Jurkat, Clone E6-1 (cell line): ENCODE measurements around the gene IQCF5.
"Not testable (repeated sequence)": the region's sequence is repeated elsewhere in the genome, so short reads cannot be mapped to it uniquely, and the experiment has no call there.

Source experiments
- DNase-seq: peaks from one replicate; pipeline ENCODE4 v3.0.0-alpha.2; 2011; ENCODE audit warnings: low read depth, low spot score
- H3K4me3 ChIP-seq: 2 replicates; pipeline ENCODE4 v1.5.1; 2011; ENCODE audit warnings: mild to moderate bottlenecking, low read length, control low read depth, moderate library complexity

The IQCF5 gene

DNA sequence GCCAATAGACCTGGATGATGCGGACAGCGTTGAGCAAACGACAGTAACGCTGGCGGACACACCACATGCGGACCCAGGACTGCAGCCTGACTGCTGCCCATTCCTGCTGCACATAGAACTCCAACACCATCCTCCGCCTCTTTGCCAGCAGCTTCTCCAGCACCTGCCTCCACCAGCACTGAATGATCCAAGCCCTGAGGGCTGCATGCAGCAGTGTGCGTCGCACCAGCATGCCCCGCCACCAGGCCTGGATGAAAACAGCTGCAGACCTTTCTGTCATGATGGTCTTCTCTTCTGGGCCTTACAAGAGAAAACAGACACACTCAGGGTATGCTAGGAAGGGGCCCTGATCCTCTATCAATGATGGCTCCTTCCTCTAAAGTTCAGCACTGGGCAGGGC is 1.5 kb downstream of the IQCF5 start:
- H3K4me3 ChIP-seq = no peak overlapping the region
- DNase-seq = no peak

DNA sequence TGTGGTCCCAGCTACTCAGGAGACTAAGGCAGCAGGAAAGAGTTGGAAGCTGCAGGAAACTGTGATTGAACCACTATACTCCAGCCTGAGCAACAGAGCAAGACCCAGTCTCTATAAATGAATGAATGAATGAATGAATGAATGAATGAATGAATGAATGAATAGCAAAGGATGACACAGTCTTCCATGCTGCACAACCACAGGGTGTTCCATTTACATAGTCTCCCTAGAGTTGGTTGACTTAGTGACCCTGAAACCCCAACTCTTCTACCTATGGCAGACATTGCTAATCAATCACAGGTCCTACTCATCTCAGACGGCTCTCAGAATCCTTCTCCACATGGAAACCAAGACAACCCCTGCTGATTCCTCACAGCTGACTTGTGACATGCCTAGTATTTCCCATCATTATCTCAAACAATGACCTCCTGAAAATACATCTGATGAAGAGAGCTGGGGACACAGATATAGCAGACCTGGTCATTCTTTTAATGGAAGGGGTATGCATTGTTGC is 2.1 kb downstream of the IQCF5 start:
- no peak for DNase-seq
- H3K4me3 ChIP-seq = no peak overlapping the region

DNA sequence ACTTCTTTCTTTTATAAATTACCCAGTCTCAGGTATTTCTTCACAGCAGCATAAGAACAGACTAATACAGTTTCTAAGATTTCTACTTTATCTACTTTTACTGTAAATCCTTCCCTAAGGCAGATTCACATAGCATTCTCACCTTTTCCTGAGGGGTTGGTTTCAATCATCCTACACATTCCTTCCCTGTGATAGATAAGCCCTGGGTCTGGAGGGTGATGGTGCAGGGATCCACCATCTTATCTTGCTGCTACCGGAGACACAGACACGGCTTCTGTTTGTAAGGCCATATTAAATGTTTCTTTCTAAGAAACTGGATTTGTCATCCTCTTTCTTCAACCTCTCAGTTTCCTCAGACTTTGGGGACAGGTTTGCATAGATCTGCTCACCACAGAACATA is 6.1 kb downstream of the IQCF5 start:
- DNase-seq = no peak
- H3K4me3 ChIP-seq = no peak overlapping the region

DNA sequence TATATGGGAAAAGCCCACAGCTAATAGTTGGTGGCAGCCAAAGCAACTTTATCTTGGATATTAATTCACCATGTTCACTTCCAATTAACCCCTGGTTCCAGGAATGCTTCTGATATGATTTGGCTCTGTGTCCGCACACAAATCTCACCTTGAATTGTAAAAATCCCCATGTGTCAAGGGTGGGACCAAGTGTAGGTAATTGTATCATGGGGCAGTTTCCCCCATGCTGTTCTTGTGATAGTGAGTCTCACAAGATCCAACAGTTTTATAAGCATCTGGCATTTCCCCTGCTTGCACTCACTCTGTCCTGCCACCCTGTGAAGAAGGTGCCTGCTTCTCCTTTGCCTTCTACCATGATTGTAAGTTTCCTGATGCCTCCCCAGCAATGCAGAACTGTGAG is 6.5 kb downstream of the IQCF5 start:
- DNase-seq, H3K4me3 ChIP-seq: not testable (repeated sequence)

DNA sequence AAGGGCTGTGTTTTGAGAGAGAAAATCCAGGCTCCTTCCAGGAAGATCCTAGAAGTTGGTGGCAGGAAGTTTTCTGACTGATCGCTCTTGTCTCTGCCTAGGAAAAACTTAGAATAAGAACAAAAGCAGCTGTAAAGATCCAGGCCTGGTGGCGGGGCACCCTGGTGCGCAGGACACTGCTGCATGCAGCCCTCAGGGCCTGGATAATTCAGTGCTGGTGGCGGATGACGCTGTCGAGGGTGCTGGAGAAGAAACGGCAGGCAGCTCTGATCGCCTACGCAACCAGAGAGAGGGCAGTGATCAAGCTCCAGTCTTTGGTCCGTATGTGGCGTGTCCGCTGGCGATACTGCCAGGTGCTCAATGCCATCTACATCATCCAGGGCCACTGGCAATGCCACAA is 12.5 kb downstream of the IQCF5 start:
- DNase-seq = no peak

DNA sequence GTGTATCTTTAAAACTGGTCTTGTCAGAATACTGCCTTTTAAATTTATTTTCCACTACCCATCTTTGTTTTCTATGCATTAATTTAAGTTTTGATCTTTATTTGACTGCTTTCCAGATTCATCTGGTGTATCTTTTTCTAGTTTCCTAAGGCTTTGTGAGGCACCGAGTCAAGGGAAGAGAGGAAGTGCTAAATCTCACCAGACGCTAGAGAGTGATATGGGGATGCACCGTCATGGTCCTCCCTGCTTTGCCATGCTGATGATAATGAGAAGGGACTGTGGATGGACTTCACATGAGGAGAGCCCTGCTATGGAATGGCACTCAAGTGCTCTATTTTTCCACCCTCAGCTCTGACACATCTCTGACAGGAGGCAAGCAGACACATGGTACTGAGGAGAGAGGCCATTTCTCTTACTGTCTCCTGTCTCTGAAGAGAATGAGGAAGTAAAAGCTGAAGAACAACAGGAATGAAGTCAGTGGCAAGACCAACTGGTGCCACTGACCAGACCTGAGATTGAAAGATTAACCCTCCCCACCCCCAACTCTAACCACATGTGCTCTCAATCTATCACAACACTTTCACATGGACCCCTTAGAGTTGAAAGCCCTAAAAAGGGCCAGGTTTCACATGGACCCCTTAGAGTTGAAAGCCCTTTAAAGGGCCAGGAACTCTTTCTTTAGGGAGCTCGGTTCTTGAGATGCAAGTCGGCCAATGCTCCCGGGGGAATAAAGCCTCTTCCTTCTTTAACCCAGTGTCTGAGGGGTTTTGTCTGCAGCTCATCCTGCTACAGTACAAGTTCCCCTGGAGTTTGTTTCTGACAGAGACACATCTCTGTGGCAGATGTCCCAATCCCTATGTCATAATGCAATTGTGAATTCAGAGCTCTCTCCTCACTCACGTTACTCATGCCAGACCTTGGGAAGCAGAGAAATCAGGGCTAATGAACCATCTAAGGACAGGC is 14.4 kb downstream of the IQCF5 start, which contains the start of gene IQCF2:
TSS of gene IQCF2 (plus strand) at position 913 of the 963 bp plus-strand sequence. CDS start 52 bp downstream, outside the sequence.
- DNase-seq = no peak
- no peak within 1 kb of the TSS for H3K4me3 ChIP-seq

More for the DNA sequence above, 12.5 kb downstream of the IQCF5 start:
- H3K4me3 ChIP-seq = no peak overlapping the region

DNA sequence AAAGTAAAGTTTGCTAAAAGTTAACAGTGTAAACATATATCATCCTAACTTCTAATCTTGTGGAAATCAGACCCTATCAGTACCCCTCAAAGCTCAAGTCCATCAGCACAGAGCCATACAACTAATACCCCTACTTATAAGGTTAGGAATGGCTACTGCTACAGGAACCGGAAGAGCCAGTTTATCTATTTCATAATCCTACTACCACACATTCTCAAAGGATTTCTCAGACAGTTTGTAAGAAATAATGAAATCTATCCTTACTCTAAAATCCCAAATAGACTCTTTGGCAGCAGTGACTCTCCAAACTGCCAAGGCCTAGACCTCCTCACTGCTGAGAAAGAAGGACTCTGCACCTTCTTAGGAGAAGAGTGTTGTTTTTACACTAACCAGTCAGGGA is 20.0 kb downstream of the IQCF5 start:
- not testable (repeated sequence) for H3K4me3 ChIP-seq, DNase-seq

DNA sequence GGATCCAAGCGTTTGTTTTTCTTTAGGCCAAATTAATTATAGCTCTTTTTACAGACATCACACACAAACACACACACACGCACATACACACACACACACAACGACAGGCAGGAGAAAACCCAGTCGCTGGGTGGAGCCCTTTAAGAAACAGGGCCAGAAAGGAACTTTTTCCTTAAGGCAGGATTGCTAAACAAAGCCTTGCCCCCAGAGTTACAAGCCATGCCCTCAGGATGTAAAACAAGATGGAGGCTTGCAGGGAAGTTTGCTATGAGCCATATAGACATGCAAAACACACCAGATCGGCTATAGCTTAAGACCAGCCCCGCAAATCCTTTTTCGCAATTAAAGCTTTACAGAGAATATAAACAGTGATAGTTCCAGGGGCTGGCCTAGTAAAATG is 30.3 kb downstream of the IQCF5 start:
- no peak for DNase-seq

DNA sequence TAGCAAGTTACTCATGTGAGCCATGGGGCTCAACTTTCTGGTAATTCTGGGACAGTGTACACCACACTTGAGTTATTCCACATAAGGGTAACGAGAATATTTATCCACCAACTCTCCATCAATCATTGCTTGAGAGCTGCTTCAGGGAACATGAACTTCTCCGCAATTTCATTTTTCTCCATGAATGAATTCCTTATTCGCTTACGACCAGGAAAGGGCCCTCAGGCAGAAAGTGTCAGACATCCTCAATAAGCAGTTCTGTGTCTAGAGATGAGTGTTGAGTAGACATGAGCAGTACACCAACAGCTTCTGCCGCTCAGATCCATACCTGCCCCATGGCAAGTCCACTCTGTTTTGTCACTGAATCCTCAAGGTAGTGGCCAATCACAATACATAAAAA is 38.8 kb downstream of the IQCF5 start:
- no peak overlapping the region for H3K4me3 ChIP-seq
- DNase-seq = no peak

More for the DNA sequence above, 30.3 kb downstream of the IQCF5 start:
- H3K4me3 ChIP-seq = no peak overlapping the region

DNA sequence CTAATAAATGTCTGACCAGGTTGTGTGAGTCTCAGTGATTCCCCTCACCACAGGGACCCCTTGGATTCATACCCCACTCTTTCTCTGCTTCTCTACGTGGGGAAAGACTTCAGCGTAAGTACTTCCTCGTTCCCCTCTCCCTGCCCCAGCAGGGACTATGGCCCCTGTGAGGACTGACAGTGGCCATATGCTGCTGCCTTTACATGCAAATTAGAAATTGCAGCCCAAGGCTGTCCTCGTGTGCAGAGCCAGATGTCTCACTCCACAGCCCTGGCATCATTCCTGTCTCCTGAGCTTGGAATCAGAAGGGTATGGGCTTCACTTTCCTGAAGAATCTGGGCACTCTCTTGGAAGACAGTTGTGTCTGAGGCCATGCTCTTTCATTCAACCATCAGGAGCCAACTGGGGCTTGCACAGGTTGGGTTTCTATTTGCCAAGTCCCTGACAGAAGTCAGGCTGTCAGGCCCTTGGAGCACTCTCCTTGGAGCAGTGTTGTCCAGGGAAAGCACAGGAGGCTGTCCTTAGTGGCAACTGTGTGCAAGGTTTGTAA is 44.5 kb downstream of the IQCF5 start:
- DNase-seq = no peak

DNA sequence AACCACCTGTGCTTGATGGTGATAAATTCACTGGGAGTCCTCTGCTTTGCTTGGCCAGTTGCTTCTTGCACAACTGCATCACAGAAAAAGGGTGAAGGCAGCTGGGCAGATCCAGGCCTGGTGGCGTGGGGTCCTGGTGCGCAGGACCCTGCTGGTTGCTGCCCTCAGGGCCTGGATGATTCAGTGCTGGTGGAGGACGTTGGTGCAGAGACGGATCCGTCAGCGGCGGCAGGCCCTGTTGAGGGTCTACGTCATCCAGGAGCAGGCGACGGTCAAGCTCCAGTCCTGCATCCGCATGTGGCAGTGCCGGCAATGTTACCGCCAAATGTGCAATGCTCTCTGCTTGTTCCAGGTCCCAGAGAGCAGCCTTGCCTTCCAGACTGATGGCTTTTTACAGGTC is 45.1 kb downstream of the IQCF5 start:
- no peak for DNase-seq
- no peak overlapping the region for H3K4me3 ChIP-seq

More for the DNA sequence above, 44.5 kb downstream of the IQCF5 start:
- H3K4me3 ChIP-seq = no peak overlapping the region

DNA sequence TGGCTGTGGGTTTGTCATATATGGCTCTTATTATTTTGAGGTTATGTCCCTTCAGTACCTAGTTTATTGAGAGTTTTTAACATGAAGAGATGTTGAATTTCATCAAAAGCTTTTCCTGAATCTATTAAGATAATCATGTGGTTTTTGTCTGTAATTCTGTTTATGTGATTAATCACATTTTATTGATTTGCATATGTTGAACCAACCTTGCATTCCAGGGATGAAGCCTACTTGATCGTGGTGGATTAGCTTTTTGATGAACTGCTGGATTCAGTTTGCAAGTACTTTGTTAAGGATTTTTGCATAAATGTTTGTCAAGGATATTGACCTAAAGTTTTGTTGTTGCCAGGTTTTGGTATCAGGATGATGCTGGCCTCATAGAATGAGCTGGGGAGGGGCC is 47.1 kb downstream of the IQCF5 start:
- no peak overlapping the region for H3K4me3 ChIP-seq
- DNase-seq = no peak
